Epithelial cell of proximal tubule (primary cell): Measurements from ENCODE around the gene OR4K14. TPM values are rescaled to one million over a fixed set of nuclear protein-coding genes. Genes with fewer than 3 reads are reported as not detected.

Experiments
- total RNA-seq: library from RNA; depleted of rRNA; stranded (reverse); fragments of >200 nt; gene quantifications from 2 replicates; pipeline ENCODE4 v1.2.3, GENCODE V29; 2015

Gene OR4K14
- total RNA-seq, 1 donor from 2014 or later = not detected

Other genes with a start within 250 kb of the OR4K14 start
- gene OR4M1, start 245.8 kb downstream of the OR4K14 start, total RNA-seq = not detected in 2 replicates
- gene OR4N2, start 215.5 kb downstream of the OR4K14 start, total RNA-seq = not detected in 2 replicates
- not detected in 2 replicates for gene OR4K2, start 144.2 kb downstream of the OR4K14 start, total RNA-seq
- gene OR4K5, start 98.7 kb downstream of the OR4K14 start, total RNA-seq = not detected in 2 replicates
- not detected in 2 replicates for gene OR4K1, start 88.4 kb downstream of the OR4K14 start, total RNA-seq
- gene OR4K15, start 43.7 kb downstream of the OR4K14 start, total RNA-seq = not detected in 2 replicates
- gene OR4Q2, start 17.1 kb downstream of the OR4K14 start, total RNA-seq = not detected in 2 replicates
- gene OR4K13, start 16.7 kb upstream of the OR4K14 start, total RNA-seq = not detected in 2 replicates
- gene OR4L1, start 40.7 kb upstream of the OR4K14 start, total RNA-seq = not detected in 2 replicates
- gene OR4K17, start 91.4 kb upstream of the OR4K14 start, total RNA-seq = not detected in 2 replicates
- not detected in 2 replicates for gene OR4N5, start 119.5 kb upstream of the OR4K14 start, total RNA-seq
- gene OR11G2, start 171.6 kb upstream of the OR4K14 start, total RNA-seq = not detected in 2 replicates
- not detected in 2 replicates for gene OR11H6, start 204.4 kb upstream of the OR4K14 start, total RNA-seq
- gene OR11H7, start 209.7 kb upstream of the OR4K14 start, total RNA-seq = not detected in 2 replicates
- not detected in 2 replicates for gene OR11H4, start 220.0 kb upstream of the OR4K14 start, total RNA-seq